IPS-18c (cell line): ENCODE results near the gene FEM1B.

Experiments used
- H3K4me3 ChIP-seq: 2 replicates; pipeline ENCODE4 v1.7.0; 2013; ENCODE audit warnings: low read depth, mild to moderate bottlenecking, low read length, moderate library complexity; ENCODE audit not compliant: insufficient read depth
- H3K9me3 ChIP-seq: one replicate; pipeline ENCODE4 v1.6.1; 2013; ENCODE audit warnings: mild to moderate bottlenecking, low read length, moderate library complexity; ENCODE audit not compliant: control insufficient read depth, insufficient read depth

The FEM1B gene

DNA sequence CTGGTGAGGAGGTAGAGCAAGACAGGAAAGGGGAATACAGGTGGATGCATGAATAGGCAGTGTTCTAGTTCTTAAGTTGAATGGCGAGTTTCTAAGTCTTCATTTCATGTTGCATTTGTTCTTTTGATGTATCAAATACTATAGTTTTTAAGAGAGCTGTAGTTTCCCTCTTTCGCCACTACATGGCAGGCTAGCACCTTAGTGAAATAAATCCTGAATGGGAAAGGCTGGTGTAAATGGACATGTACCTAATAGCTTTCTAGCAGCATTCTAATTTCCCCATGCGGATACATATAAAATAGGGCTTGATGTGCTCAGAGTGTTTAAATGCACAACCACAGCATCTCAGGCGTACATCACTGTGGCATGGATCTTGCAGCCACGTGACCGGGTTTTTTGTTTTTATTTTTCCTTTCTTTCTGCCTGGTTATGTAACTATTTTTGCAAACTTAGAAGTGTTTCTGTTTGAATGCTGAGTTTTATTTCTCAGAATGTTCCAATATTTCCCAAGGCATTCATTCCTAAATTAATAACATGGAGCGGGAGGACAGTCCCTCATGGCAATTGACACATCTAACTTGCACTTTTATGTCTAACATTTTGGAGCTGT is 24.5 kb upstream of the FEM1B start:
- Histone ChIP-seq H3K9me3 (peaks cover 2% of the 10 kb centered on the region), H3K4me3 (no peak overlapping the region)

DNA sequence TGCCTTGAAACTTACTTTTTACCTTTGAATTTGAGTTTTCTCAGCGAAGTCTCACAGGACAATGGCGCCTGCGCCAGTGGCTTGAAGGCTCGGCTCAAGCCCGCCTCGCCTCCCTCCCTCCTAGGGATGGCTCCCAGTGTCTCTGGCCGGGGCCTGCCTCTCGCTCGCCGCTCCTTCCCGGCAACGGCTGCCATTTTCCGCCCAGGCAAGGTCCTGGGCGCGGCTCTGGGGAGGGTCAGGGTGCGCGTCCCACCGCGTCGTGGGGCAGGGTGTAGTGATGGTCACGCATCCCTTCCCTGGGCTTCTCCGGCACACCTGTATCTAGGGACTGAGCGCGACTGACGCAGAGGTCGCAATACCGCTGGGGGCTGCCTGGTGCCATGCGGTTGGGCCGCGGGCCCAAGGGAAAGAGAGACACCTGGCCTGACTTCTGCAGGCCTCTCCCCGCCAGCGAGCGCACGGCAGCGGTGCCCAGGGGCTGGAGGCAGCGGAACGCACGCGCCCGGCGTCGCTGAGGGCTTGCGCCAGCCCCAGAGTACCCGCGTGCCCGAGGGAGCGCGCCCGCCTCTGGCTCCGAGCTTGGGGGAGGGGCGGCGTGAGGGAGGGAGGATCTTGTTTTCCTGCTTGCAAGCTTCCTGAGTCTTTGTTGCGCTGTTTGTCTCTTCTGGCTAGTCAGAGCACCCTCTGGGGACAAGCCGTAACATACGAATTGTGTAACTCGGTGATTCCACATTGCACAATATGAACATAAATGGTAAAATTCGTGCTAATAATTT is 20.7 kb upstream of the FEM1B start:
- Histone ChIP-seq H3K4me3 (peak overlapping the region; percentile 59), H3K9me3 (no peaks in the 10 kb centered on the region)

DNA sequence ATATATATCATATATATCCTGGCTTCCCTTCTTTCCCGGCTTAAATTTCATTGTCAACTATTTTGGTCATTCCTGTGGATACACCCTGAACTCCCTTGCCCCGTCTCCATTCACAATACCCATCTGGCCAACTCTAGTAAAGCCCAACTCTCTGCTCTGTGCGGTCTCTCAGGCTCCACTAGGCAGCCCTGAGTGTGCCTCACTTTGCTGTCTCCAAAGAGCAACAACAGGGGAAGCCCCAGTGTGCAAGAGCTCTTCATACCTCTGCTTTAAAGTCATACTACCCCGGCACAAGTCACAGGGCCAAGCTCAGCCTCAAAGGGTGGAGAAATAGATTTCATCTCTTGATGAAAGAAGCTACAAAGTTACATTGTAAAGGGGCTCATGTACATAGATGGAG is 18.9 kb upstream of the FEM1B start:
- Histone ChIP-seq H3K9me3 (no peaks in the 10 kb centered on the region), H3K4me3 (no peak overlapping the region)

DNA sequence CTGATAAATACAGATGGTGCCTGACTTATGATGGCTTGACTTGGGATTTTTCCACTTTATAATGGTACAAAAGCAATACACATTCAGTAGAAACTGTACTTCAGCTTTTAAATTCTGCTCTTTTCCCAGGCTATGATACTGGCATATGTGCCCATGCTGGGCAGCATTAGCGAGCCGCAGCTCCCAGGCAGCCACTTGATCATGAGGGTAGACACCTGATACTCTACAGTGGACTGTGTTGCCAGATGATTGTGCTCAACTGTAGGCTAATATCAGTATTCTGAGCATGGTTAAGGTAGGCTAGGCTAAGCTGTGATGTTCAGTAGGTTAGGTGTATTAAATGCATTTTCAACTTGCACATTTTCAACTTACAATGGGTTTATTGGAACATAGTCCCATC is 17.7 kb upstream of the FEM1B start:
- no peak overlapping the region for H3K4me3 ChIP-seq
- H3K9me3 ChIP-seq: no peaks in the 10 kb centered on the region

DNA sequence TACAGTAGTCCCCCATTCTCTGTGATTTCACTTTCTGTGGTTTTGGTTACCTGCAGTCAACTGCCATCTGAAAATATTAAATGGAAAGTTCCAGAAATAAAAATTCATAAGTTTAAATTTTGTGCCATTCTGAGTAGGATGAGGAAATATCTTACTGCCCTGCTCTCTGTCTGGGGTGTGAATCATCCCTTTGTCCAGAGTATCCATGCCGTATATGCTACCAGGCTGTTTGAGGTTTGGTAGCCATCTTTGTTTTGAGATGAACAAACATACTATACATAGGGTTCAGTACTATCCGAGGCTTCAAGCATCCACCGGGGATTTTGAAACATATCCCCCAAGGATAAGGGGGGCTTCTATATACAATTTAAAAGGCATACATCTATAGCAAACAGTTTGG is 16.3 kb upstream of the FEM1B start:
- no peak overlapping the region for H3K4me3 ChIP-seq

DNA sequence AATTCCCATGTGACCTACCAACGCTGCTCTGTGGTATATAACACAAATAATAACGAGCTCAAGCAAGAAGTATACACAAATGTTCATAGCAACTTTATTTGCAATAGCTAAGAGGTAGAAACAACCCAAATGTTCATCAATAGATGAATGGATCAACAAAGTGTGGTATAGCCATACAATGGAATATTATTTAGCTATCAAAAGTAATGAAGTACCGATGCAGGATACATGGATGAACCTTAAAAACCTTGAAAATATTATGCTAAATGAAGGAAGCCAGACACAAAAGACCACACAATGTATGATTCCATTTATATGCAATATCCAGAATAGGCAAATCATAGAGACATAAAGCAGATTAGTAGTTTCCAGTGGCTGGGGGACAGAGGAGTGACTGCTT is 15.6 kb upstream of the FEM1B start:
- H3K4me3 ChIP-seq: no peak overlapping the region
- no peaks in the 10 kb centered on the region for H3K9me3 ChIP-seq

More for the DNA sequence above, 16.3 kb upstream of the FEM1B start:
- H3K9me3 ChIP-seq: no peaks in the 10 kb centered on the region

DNA sequence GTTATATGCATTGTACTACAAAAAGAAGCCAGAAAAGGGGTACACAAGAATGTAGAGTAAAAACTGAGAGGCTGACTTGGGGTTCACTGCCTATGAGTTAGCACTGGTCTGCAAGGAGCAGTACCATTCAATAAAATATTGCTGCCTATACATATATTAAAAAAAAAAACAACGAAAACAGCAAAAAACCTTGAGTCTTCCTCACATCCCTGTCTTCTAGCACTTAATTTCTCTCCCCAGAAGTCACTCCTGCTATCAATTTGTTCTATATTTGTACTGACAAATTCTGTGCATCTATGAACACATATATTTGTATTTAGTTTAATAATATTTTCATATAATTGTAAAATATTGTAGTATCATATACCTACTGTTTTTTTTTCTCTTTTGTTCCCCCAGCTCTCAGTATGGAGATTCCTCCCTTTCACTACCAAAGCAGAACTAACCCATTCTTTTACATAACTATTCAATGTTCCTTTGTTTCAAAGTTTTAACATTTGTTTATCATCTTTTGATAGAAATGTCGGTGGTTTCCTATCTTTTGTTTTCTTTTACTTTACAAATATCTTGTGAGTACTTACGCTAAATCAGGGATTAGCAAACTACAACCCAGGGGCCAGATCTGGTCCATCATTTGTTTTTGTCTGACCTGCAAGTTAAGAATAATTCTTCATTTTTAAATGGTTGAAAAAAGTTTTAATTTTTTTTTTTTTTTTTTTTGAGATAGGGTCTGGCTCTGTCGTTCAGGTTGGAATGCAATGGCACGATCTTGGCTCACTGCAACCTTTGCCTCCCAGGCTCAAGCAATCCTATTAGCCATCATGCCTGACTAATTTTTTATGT is 14.8 kb upstream of the FEM1B start:
- H3K4me3 ChIP-seq: no peak overlapping the region
- H3K9me3 ChIP-seq: no peaks in the 10 kb centered on the region

DNA sequence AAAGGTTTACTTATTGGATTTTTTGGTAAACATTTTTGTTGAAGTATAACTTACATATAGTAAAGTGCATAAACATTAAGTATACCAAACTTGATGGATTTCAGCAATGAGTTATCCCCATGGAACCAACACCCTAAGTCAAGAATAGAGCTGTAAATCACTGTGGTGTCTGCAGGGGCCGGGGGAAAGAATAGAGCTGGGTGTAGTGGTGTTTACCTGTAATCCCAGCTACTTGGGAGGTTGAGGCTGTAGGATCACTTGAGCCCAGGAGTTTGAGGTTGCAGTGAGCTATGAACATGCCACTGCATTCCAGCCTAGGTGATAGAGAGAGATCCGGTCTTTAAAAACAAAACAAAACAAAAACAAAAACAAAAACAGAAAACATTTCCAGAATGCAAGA is 13.3 kb upstream of the FEM1B start:
- no peak overlapping the region for H3K4me3 ChIP-seq
- no peaks in the 10 kb centered on the region for H3K9me3 ChIP-seq

DNA sequence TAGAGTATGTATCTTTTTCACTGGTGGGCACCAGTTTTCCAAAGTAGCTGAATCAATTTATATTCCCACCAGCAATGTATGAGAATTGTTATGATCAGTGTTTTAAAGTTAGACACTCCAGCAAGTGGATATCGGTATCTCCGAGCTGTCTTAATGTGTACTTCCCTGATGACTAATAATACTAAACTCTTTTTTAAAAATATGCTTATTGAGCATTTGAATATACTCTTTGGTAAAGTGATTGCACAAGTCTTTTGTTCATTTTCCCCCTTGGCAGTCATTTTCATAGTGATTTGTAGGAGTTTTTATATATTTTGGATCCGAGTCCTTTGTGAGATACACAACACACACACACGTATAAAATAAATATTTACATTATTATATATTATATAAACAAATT is 12.5 kb upstream of the FEM1B start:
- Histone ChIP-seq H3K9me3 (no peaks in the 10 kb centered on the region), H3K4me3 (no peak overlapping the region)

DNA sequence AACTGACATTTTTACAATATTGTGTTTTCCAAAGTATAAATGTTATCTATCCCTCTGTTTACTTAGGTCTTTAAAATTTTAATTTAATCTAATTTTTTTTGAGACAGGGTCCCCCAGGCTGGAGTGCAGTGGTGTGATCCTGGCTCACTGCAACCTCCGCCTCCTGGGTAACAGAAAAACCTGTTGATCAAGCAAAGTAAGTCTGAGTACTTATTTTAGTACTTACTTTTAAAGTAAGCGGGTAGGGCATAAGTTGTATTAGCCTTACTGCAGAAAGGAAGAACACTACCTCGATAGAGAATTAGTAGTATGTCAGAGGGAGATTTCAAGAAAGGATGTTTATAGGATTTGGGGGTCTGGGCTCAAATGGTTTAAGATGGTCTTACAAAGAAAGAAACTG is 11.9 kb upstream of the FEM1B start:
- no peak overlapping the region for H3K4me3 ChIP-seq

DNA sequence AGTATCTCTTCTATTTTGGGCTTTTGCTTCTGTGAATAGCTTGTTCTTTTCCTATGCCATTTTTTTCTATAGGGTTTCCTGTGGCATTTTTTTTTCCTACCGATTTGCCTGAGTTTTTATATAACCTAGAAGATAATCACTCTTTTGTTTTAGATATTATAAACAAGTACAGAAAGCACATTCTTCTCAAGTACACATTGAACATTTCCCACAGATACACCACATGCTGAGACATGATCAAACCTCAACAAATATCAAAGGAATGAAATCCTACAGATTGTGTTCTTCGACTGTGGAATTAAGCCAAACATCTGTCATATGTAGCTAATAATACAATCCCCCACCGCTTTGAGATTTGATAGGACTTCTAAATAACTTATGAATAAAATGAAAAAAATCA is 9.1 kb upstream of the FEM1B start:
- H3K4me3 ChIP-seq: no peak overlapping the region
- no peaks in the 10 kb centered on the region for H3K9me3 ChIP-seq

More for the DNA sequence above, 11.9 kb upstream of the FEM1B start:
- H3K9me3 ChIP-seq: no peaks in the 10 kb centered on the region

DNA sequence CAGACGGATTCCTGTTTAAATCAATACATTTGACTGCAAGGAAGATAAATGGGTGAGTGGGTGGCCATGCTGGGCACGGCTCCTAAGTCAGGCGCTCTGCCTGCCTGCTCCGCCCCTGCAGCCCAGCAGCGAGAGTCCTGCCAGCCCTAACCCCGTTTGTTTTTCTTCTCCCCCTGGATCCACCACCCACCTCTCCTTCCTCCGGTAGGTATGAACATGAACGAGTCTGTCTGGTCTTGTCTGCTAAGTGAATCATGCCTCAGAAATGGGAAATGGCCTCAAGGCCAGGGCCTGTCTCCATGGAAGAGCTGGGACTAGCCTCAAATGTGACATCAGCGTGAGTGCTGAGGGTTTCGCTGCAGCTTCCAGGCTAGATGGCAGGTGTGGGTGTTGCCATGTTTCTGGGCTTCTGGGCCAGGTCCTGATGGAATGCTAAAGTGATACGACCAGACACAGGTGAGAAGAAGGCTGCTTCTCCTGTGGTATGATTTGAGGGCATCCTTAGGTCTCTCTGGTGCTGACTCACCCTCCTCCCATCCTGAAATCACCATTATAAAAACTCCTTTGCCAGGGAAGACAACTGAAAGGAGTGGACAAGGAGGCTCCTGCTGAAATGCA is 5.6 kb upstream of the FEM1B start:
- Histone ChIP-seq H3K4me3 (no peak overlapping the region; the same call in 1 of the 2 replicates), H3K9me3 (no peaks in the 10 kb centered on the region)

DNA sequence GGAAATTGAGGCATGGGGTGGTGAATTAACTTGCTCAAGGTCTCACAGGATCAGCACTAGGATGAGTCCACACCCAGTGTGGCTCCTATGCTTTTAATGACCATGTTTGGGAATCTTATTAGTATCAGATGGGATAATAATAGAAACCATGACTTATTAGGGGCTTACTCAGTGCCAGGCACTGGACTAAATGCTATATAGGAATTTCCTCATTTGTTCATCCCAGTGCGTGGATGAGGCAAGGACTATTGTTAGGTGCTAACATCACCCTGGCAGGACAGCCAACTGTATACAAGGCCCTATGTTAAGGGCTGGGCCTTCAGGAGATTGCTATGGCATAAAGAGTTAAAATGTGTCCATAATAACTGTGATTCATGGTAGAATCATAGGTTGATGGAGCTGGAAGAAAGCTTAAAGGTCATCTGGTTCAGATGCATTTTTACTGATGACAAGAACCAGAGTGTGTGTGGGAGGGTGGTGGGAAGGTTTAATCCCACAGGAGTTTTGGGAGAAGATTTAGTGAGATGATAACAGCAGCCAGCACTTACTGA is 4.7 kb upstream of the FEM1B start:
- H3K4me3 ChIP-seq: no peak overlapping the region
- no peaks in the 10 kb centered on the region for H3K9me3 ChIP-seq

DNA sequence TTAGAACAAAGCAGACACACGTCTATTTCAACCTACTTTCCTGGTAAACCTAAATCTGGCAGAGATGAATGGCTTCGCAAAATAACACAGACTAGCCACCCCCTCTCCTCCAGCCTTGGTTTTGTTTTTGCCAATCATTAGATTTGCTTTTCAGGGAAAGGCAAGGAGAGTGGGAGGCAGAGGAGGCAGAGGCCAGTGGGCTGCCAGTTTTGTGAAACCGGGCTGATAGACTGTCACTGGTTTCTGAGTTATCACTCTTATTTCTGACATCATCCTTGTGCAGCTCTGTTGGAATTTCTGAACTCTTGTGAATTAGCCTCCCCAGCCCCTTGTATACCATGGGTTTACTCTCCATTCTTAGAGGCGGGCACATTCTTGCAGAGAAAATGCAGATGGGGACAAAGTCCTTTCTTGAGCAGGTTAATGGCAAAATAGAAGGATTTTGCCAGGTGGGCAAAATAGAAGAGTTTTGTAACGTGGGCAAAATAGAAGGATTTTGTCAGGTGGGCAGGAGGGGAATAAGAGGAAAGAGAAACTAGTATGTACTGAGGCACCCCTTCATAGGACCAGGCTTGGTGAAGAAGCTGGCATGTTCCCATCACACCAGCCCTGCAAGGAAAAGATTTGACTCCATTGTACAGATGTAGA is 3.2 kb upstream of the FEM1B start:
- no peaks in the 10 kb centered on the region for H3K9me3 ChIP-seq
- H3K4me3 ChIP-seq: no peak overlapping the region

DNA sequence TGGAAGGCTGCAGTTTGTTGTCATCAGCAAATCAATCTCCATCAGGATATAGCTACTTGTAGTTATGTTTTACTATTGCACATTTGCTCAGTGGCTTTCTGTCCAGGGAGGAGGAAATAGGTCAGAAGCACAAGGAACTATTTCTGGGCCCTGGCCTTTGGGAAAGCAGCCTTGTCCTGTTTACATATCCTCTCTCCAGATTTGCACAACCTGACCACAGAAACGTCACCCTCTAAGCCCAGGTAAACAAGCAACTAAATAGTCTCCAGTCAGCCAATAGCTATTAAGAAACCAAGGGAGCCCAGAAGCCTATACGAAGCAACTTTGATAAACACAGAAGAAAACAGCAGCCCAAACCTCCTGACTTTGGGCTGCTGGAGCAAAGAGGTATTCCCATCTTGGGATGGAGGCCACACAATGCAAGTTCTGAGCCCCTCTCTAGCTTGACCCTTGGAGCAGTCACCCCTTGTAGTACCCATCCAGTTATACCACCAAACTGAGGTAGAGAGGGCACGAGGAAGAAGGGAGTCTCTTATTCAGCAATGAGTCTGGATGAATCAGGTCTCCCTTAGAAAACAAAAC is 2.3 kb upstream of the FEM1B start:
- Histone ChIP-seq H3K9me3 (no peaks in the 10 kb centered on the region), H3K4me3 (no peak overlapping the region)

DNA sequence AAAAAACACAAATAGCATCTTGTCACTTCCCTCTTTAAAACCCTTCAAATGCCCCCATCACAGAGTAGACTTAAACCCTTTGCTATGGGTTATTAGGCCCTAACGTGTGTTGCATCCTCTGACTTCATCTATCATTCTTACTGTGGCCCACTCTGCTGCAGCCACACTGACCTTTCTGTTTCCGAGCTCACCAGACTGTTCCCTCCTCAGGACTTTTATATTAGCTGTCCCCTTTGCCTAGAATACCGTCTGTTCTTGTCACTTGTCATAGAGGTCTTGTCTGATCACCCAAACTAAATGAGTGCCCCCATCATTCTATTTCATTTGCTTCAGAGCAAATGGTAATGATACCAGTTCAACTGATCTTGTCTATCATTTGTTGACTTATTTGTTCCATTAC is 877 bp upstream of the FEM1B start:
- H3K9me3 ChIP-seq: no peaks in the 10 kb centered on the region
- H3K4me3 ChIP-seq: peak overlapping the region; percentile 95
